HepG2 (cell line): ENCODE data around the gene RERE. TPM values are rescaled to one million over a fixed set of nuclear protein-coding genes. Genes with fewer than 3 reads are reported as not detected.

Experiments
- ARID5B ChIP-seq: IDR thresholded peaks from 2 replicates; pipeline ENCODE4 v1.4.0; 2020; ENCODE audit warnings: mild to moderate bottlenecking, missing genetic modification reagents
- ATM ChIP-seq: fragments of 450-650 bp; IDR thresholded peaks from 2 replicates; pipeline ENCODE4 v1.7.1; 2017; ENCODE audit warnings: mild to moderate bottlenecking, borderline replicate concordance
- CBX1 ChIP-seq: IDR thresholded peaks from one replicate; pipeline ENCODE4 v1.6.1; 2016; ENCODE audit warnings: antibody characterized with exemption, low read depth
- FOSL1 ChIP-seq: sonication (generic); formaldehyde crosslinking; IDR thresholded peaks from 2 replicates; pipeline ENCODE4 v1.9.0; 2021; ENCODE audit warnings: missing genetic modification reagents, borderline replicate concordance
- HMG20B ChIP-seq: conservative IDR thresholded peaks from 2 replicates; pipeline ENCODE4 v1.6.1; 2016; ENCODE audit warnings: missing genetic modification reagents, missing compliant biosample characterization
- IRX3 ChIP-seq: sonication (generic); formaldehyde crosslinking; IDR thresholded peaks from 2 replicates; pipeline ENCODE4 v1.8.1; 2023; ENCODE audit warnings: mild to moderate bottlenecking, low read depth, missing genetic modification reagents, borderline replicate concordance
- MBNL3 ChIP-seq: fragments of 250-450 bp; sonication (Bioruptor Pico); conservative IDR thresholded peaks from 2 replicates; pipeline ENCODE4 v1.8.0; 2022; ENCODE audit warnings: mild to moderate bottlenecking, inconsistent platforms
- MED13 ChIP-seq: sonication (generic); formaldehyde crosslinking; IDR thresholded peaks from 2 replicates; pipeline ENCODE4 v1.5.0; 2020; ENCODE audit warnings: missing genetic modification reagents
- NCOR1 ChIP-seq: fragments of 200-600 bp; sonication (generic); IDR thresholded peaks from 2 replicates; pipeline ENCODE4 v1.7.0; 2017; ENCODE audit warnings: antibody characterized with exemption, low read length, borderline replicate concordance
- NFKBIZ ChIP-seq: IDR thresholded peaks from 2 replicates; pipeline ENCODE4 v1.6.1; 2018; ENCODE audit warnings: missing genetic modification reagents, missing compliant biosample characterization
- POLR2A ChIP-seq, 2 experiments: IDR thresholded peaks; 2 replicates each; pipeline ENCODE4 v1.6.1; 2011; ENCODE audit warnings: low read depth in 2 of 2, low read length in 2 of 2, mild to moderate bottlenecking in 1 of 2, moderate library complexity in 1 of 2; ENCODE audit not compliant: insufficient read depth in 1 of 2
- TERF1 ChIP-seq: sonication (generic); formaldehyde crosslinking; IDR thresholded peaks from 2 replicates; pipeline ENCODE4 v1.8.0; 2022; ENCODE audit warnings: mild to moderate bottlenecking, missing genetic modification reagents, moderate library complexity
- TFDP1 ChIP-seq: IDR thresholded peaks from 2 replicates; pipeline ENCODE4 v1.6.1; 2016; ENCODE audit warnings: missing compliant biosample characterization, missing genetic modification reagents, borderline replicate concordance
- YEATS4 ChIP-seq: sonication (generic); formaldehyde crosslinking; IDR thresholded peaks from 2 replicates; pipeline ENCODE4 v1.4.0; 2020; ENCODE audit warnings: missing genetic modification reagents, borderline replicate concordance
- ZFX ChIP-seq: sonication (generic); formaldehyde crosslinking; IDR thresholded peaks from 2 replicates; pipeline ENCODE4 v1.4.0; 2020; ENCODE audit warnings: mild to moderate bottlenecking, low read depth, missing genetic modification reagents, moderate library complexity
- ZMAT5 ChIP-seq: sonication (generic); formaldehyde crosslinking; IDR thresholded peaks from 2 replicates; pipeline ENCODE4 v1.5.0; 2020; ENCODE audit warnings: mild to moderate bottlenecking, low read depth, missing genetic modification reagents, borderline replicate concordance
- ZMYM3 ChIP-seq: sonication (generic); formaldehyde crosslinking; IDR thresholded peaks from 2 replicates; pipeline ENCODE4 v1.5.1; 2020; ENCODE audit warnings: mild to moderate bottlenecking, missing genetic modification reagents
- ZNF501 ChIP-seq: sonication (generic); formaldehyde crosslinking; IDR thresholded peaks from 2 replicates; pipeline ENCODE4 v1.5.1; 2020; ENCODE audit warnings: mild to moderate bottlenecking, moderate library complexity, missing genetic modification reagents
- ZNF652 ChIP-seq: IDR thresholded peaks from 2 replicates; pipeline ENCODE4 v1.6.1; 2016; ENCODE audit warnings: low read depth, borderline replicate concordance
- polyA plus RNA-seq, 8 experiments: library from polyadenylated mRNA; depleted of rRNA in 3 of 8; stranded (reverse) in 7 of 8; unstranded in 1 of 8; fragments of >200 nt; fragmentation: Illumina TruSeq in 4 of 8; extraction: Trizol in 4 of 8; gene quantifications; 2 replicates each; pipeline versions ENCODE4 v1.2.1 to v1.2.3, GENCODE V29; 2011 to 2016; ENCODE audit warnings: low read depth in 4 of 8, missing spikeins in 1 of 8, mixed read lengths in 1 of 8; ENCODE audit not compliant: insufficient read depth in 1 of 8
- total RNA-seq, 5 experiments: library from RNA; depleted of rRNA; stranded (reverse); fragments of >200 nt; fragmentation: Illumina TruSeq; extraction: Trizol; gene quantifications; 2 replicates each; pipeline ENCODE4 v1.2.3, GENCODE V29; 2016; ENCODE audit warnings: low read depth in 1 of 5
- TF ChIP-seq, protein P1 (sequence below): sonication (generic); formaldehyde crosslinking; conservative IDR thresholded peaks from 2 replicates; pipeline ENCODE4 v1.8.0; 2022; ENCODE audit warnings: mild to moderate bottlenecking, moderate library complexity, missing genetic modification reagents
- TF ChIP-seq, protein P2 (sequence below): IDR thresholded peaks from 2 replicates; pipeline ENCODE4 v1.6.1; 2018; ENCODE audit warnings: missing genetic modification reagents

The RERE gene
- total and polyA plus RNA-seq, 2 of the 13 experiments (the other 11 are each of a cell fraction or from before 2014, with no cell fraction given), result 18.3 to 21.9 TPM

- TF ChIP-seq MED13 (CRISPR knock-in tag) (no peak), NCOR1 (peak; percentile 64; the same call in 1 of the 2 replicates), ZMAT5 (CRISPR knock-in tag) (no peak), TFDP1 (CRISPR knock-in tag) (no peak), TERF1 (CRISPR knock-in tag) (no peak), NFKBIZ (CRISPR knock-in tag) (peak; percentile 61; the same call in 1 of the 2 replicates), ATM (peak; percentile 96; the same call in 1 of the 2 replicates), ZNF652 (CRISPR knock-in tag) (no peak), CBX1 (no peak), ZFX (peak; percentile 77), MBNL3 (no peak), ZNF501 (CRISPR knock-in tag) (no peak), FOSL1 (CRISPR knock-in tag) (peak; percentile 64; the same call in 1 of the 2 replicates), POLR2A (IDR thresholded peaks at IDR 0.05; ENCODE audit: insufficient read depth in 1 of 2, low read depth in 2 of 2, low read length in 2 of 2) (no peak), YEATS4 (CRISPR knock-in tag) (0 out of 2 replicates have a peak, but pooled peaks have one; percentile 17), HMG20B (CRISPR knock-in tag) (0 out of 2 replicates have a peak, but pooled peaks have one; percentile 40), ZMYM3 (CRISPR knock-in tag) (0 out of 2 replicates have a peak, but pooled peaks have one; percentile 30), IRX3 (no peak), ARID5B (peak; percentile 95)
- TF ChIP-seq, protein P1, sequence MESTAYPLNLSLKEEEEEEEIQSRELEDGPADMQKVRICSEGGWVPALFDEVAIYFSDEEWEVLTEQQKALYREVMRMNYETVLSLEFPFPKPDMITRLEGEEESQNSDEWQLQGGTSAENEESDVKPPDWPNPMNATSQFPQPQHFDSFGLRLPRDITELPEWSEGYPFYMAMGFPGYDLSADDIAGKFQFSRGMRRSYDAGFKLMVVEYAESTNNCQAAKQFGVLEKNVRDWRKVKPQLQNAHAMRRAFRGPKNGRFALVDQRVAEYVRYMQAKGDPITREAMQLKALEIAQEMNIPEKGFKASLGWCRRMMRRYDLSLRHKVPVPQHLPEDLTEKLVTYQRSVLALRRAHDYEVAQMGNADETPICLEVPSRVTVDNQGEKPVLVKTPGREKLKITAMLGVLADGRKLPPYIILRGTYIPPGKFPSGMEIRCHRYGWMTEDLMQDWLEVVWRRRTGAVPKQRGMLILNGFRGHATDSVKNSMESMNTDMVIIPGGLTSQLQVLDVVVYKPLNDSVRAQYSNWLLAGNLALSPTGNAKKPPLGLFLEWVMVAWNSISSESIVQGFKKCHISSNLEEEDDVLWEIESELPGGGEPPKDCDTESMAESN (CRISPR knock-in tag), result 0 out of 2 replicates have a peak, but pooled peaks have one; percentile 36
- TF ChIP-seq, protein P2, sequence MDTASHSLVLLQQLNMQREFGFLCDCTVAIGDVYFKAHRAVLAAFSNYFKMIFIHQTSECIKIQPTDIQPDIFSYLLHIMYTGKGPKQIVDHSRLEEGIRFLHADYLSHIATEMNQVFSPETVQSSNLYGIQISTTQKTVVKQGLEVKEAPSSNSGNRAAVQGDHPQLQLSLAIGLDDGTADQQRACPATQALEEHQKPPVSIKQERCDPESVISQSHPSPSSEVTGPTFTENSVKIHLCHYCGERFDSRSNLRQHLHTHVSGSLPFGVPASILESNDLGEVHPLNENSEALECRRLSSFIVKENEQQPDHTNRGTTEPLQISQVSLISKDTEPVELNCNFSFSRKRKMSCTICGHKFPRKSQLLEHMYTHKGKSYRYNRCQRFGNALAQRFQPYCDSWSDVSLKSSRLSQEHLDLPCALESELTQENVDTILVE (CRISPR knock-in tag), result peak; percentile 50; the same call in 1 of the 2 replicates
These were observed 77.4 kb downstream of the RERE start (continued) for GRCh38 chr1:8740034-8740449.
